LNCAP (cell line): ENCODE results near the gene TACR1.

Source experiments
- TF ChIP-seq, protein P1 (sequence below): fragments of 450-650 bp; IDR thresholded peaks from 2 replicates; pipeline ENCODE4 v1.5.1; 2017; ENCODE audit warnings: mild to moderate bottlenecking

Gene TACR1

DNA sequence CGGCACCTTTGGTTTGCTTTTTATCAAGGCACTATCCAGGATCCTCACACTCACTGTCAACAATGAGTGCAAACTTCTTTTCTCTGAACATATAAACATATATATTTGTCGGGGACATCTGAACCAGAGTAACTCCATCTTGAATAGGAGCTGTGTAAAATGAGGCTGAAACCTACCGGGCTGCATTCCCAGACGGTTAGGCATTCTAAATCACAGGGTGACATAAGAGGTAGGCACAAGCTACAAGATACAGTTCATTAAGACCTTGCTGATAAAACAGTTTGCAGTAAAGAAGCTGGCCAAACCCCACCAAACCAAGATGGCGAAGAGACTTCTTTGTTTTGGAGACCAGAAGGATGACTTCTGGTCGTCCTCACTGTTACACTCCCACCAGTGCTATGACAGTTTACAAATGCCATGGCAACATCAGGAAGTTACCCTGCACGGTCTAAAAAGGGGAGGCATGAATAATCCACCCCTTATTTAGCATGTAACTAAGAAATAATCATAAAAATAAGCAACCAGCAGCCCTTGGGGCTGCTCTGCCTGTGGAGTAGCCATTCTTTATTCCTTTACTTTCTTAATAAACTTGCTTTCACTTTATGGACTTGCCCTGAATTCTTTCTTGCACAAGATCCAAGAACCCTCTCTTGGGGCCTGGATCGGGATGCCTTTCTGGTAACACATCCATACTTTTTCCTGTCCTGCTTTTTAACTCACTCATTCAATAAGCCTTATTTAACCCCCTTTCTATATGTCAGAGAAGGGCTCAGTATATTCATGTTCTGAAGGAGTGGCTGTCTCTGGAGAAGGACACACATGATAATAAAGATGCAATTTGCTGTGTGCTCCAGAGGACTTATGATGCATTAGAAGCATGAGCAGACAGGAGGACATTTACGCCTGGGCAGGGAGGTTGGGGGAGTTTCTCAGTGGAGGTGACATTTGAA, 65.4 kb downstream of the TACR1 start:
- TF ChIP-seq, protein P1, sequence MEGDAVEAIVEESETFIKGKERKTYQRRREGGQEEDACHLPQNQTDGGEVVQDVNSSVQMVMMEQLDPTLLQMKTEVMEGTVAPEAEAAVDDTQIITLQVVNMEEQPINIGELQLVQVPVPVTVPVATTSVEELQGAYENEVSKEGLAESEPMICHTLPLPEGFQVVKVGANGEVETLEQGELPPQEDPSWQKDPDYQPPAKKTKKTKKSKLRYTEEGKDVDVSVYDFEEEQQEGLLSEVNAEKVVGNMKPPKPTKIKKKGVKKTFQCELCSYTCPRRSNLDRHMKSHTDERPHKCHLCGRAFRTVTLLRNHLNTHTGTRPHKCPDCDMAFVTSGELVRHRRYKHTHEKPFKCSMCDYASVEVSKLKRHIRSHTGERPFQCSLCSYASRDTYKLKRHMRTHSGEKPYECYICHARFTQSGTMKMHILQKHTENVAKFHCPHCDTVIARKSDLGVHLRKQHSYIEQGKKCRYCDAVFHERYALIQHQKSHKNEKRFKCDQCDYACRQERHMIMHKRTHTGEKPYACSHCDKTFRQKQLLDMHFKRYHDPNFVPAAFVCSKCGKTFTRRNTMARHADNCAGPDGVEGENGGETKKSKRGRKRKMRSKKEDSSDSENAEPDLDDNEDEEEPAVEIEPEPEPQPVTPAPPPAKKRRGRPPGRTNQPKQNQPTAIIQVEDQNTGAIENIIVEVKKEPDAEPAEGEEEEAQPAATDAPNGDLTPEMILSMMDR: no peak

DNA sequence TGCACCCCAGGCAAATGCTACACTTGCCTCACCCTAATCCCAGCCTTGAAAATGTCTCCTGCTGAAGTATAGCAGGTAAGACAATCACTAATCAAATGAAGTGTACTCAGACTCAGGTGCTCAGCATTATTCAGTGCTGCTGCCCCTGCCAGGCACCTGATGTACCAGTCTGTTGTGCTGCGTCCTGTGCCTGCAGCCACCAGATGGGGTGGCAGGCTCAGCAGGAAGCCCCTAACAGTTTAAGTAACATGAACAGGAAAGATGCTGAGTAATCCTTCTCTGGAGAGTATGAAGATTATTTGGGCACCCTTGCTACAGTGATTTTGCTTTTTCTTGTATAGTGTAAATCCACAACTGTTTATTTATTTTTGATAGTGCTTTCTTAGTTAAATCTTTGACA, 69.1 kb downstream of the TACR1 start:
- TF ChIP-seq, protein P1: no peak

DNA sequence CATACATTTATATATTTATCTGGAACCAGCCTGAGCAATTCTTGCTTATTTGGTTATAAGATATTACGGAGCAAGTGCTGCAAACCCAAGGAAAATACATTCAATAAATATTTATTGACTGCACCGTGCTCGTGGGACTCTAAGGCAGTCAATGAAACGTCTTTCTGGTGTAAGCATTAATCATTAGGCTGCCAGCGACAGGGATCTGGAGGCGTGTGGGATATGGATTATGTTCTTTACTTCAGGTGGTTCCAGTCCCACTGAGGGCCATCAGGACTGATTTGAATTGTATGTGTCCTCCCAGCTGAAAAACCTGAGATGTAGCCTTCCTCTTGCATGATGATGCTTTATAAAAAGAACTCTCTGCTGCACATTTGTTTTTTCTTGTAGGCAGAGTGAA, 75.4 kb downstream of the TACR1 start:
- TF ChIP-seq, protein P1: no peak

DNA sequence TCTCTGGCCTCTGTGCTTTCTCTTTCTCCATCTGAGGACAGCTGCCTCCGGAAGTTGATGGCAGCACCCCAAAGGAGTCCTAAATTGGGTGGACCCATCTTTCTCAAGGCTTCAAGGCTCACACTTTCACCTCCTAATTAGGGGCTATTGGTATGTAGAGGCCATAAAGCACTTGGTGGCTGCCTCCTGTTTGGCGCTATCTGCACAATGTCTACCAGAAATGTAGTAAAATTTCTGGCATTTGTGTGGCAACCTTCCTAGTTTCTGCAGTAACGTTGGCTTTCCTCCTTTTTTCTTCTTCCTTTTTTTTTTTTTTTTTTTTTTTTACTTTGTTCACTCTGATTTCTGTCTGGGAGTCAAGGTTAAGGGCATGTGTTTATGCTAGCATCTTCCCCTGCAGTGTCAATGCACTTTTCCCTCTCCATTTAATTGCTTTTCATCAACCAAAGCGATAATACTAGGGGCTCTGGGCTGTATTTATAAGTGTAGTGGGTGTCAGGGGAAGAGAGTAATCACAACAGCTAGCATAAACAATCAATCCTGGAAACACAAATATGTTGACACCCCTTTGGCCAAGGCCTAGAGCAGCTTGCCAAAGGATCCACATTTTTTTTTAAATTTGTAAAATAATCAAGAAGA, 86.0 kb downstream of the TACR1 start:
- TF ChIP-seq, protein P1: no peak

DNA sequence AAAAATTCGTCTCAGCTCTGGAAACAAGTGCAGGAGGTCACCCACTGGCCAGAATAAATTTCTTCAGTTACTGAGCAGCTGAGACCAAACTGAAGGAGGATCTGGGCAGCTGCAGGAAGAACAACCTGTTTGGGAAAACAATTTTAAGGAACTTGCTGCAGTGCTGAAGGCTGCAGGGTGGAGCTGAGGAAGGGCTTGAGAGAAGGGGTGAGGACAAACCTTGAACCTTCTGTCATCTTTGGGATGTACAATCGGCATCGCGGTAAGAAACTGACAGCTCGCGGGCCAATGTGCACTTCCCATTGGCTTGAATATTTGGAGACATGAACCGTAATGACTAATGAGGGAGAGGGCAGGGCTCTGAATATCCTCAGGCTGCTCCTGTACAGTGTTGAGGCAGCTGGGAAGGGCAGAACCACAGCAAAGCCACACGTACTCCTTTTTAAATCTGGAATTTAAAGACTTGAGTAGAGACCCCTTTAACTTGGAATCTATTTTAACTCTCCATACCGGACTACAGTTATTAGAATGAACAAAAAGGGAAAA, 90.3 kb downstream of the TACR1 start:
- TF ChIP-seq, protein P1: no peak

DNA sequence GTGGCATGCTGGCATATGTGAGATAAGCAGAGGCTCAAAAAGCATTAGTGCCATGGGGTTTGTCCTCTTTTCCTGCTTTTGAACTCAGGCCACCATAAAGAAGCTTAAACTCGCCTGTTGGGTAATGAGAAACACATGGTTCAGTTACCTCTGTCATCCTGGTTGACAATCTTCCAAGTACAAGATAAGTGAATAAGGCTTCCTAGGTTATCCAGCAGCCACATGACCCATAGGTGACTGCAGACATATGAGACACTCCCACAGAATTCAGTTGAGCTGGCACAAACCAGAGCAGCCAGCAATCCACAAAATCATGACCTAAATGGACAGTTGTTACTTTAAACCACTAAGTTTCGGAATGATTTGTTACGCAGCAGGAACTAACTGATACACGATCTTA, 97.3 kb downstream of the TACR1 start:
- TF ChIP-seq, protein P1: no peak

DNA sequence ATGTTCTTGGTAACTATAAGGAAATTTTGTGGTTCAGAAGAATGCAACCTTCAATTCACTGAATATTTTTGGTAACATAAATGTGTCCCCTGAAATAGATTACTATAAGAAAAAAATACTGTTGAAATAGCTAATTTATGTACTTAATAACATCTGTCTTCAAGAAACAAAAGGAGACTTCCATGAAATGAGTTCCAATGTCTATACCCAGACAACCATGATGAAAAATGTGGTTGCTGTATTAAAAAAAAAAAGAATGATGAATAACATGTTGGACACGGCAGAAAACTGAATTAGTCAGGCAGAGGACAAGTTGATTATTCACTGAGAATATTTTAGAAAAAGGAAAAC, 98.5 kb downstream of the TACR1 start:
- TF ChIP-seq, protein P1: no peak
